HG03575 (cell line): ENCODE results near the gene LRRC52.
"Not testable (repeated sequence)": the region's sequence is repeated elsewhere in the genome, so short reads cannot be mapped to it uniquely, and the experiment has no call there.

Experiments used
- ATAC-seq: cut with Tn5 transposase; IDR thresholded peaks from one replicate; pipeline ENCODE4 v1.9.1; 2021; ENCODE audit not compliant: unreplicated experiment, insufficient number of reproducible peaks, low FRiP score; ENCODE audit errors: extremely low read depth

The LRRC52 gene

GRCh38 chr1:165575468-165576099, 31.8 kb downstream of the LRRC52 start:
- ATAC-seq: no peak

- no peak for ATAC-seq
These were observed 32.7 kb downstream of the LRRC52 start for GRCh38 chr1:165576536-165576935.

GRCh38 chr1:165577707-165578106, 33.9 kb downstream of the LRRC52 start:
- no peak for ATAC-seq

- ATAC-seq: no peak
These were observed 37.4 kb downstream of the LRRC52 start for GRCh38 chr1:165580931-165581871.

- ATAC-seq: no peak
These were observed 38.1 kb downstream of the LRRC52 start for GRCh38 chr1:165581926-165582325.

- no peak for ATAC-seq
These were observed 42.6 kb downstream of the LRRC52 start for GRCh38 chr1:165586398-165586797.

GRCh38 chr1:165591391-165591790, 47.6 kb downstream of the LRRC52 start:
- not testable (repeated sequence) for ATAC-seq

GRCh38 chr1:165592945-165593823, 49.4 kb downstream of the LRRC52 start:
- no peak for ATAC-seq

- ATAC-seq: no peak
These were observed 51.6 kb downstream of the LRRC52 start for GRCh38 chr1:165595246-165595938.

- ATAC-seq: peak; percentile 89
These were observed 54.3 kb downstream of the LRRC52 start for GRCh38 chr1:165597883-165598675.

GRCh38 chr1:165598676-165599059, 54.9 kb downstream of the LRRC52 start:
- no peak for ATAC-seq

- no peak for ATAC-seq
These were observed 57.0 kb downstream of the LRRC52 start for GRCh38 chr1:165600793-165601192.

- ATAC-seq: no peak
These were observed 60.0 kb downstream of the LRRC52 start for GRCh38 chr1:165603810-165604209.

- ATAC-seq: no peak
These were observed 61.4 kb downstream of the LRRC52 start for GRCh38 chr1:165605246-165605645.

GRCh38 chr1:165606676-165607075, 62.9 kb downstream of the LRRC52 start:
- ATAC-seq: not testable (repeated sequence)

- no peak for ATAC-seq
These were observed 67.1 kb downstream of the LRRC52 start for GRCh38 chr1:165610866-165611265.

GRCh38 chr1:165612062-165612461, 68.3 kb downstream of the LRRC52 start:
- ATAC-seq: no peak
